PC-3 (cell line): ENCODE measurements around the gene ADAT3.
"Not testable (repeated sequence)": the region's sequence is repeated elsewhere in the genome, so short reads cannot be mapped to it uniquely, and the experiment has no call there.

ENCODE experiments used
- EZH2 ChIP-seq: fragments of 300-600 bp; sonication (generic); IDR thresholded peaks from one replicate; pipeline ENCODE4 v1.6.1; 2017; ENCODE audit warnings: antibody characterized with exemption, mild to moderate bottlenecking, low read length; ENCODE audit not compliant: unreplicated experiment
- TF ChIP-seq, protein P1 (sequence below): fragments of 300-600 bp; sonication (generic); conservative IDR thresholded peaks from 2 replicates; pipeline ENCODE4 v1.5.1; 2017; ENCODE audit warnings: antibody characterized with exemption, low read depth, mild to moderate bottlenecking, low read length

DNA sequence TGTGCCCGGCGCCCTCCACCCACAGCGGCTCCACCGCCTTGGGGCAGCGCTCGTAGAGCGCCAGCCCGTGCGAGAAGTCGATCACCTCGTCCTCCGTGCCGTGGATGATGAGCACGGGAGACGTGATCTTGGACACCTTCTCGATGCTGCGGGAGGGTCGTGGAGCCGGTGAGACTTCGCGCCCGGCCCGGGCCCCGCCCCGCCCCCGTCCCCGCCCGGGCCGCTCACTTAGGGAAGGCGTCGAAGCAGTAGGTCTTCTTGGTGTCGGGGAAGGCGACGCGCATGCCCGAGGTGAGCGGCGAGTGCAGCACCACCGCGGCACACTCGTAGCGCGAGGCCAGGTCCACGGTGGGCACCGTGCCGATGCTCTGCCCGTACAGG lies 27.9 kb upstream of the ADAT3 start:
- TF ChIP-seq, protein P1, sequence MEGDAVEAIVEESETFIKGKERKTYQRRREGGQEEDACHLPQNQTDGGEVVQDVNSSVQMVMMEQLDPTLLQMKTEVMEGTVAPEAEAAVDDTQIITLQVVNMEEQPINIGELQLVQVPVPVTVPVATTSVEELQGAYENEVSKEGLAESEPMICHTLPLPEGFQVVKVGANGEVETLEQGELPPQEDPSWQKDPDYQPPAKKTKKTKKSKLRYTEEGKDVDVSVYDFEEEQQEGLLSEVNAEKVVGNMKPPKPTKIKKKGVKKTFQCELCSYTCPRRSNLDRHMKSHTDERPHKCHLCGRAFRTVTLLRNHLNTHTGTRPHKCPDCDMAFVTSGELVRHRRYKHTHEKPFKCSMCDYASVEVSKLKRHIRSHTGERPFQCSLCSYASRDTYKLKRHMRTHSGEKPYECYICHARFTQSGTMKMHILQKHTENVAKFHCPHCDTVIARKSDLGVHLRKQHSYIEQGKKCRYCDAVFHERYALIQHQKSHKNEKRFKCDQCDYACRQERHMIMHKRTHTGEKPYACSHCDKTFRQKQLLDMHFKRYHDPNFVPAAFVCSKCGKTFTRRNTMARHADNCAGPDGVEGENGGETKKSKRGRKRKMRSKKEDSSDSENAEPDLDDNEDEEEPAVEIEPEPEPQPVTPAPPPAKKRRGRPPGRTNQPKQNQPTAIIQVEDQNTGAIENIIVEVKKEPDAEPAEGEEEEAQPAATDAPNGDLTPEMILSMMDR, result not testable (repeated sequence)
- TF ChIP-seq EZH2, result not testable (repeated sequence)
